ENCODE results near the gene PDE3A. TPM values are rescaled to one million over a fixed set of nuclear protein-coding genes. Genes with fewer than 3 reads are reported as not detected.

The PDE3A gene
- total RNA-seq, 1 experiment from 2014 or later = 0.12 TPM

GRCh38 chr12:20628226-20628787 lies 260.0 kb downstream of the PDE3A start:
- ATAC-seq (no peak), DNase-seq (ENCODE audit: low read depth, low spot score) (no peak)
- Histone ChIP-seq H3K4me2 (ENCODE audit: low read length) (no peak overlapping the region), H3K79me2 (ENCODE audit: insufficient read depth, low read length) (no peaks in the 10 kb centered on the region), H3K9me2 (ENCODE audit: insufficient read depth) (no peaks in the 10 kb centered on the region), H3K4me1 (ENCODE audit: control insufficient read depth in 1 of 2, insufficient read depth in 2 of 2, low read length in 2 of 2) (peaks cover 6 to 7% of the 10 kb centered on the region in 2 experiments; a peak in 3 of 4 replicates), H2AFZ (ENCODE audit: low read depth, low read length, poor library complexity, severe bottlenecking) (no peak overlapping the region), H3K27me3 (ENCODE audit: insufficient read depth, low read length) (no peaks in the 10 kb centered on the region), H3K27ac (ENCODE audit: low read depth, low read length) (no peak overlapping the region), H3K9ac (ENCODE audit: low read length) (no peak overlapping the region), H3K36me3 (ENCODE audit: control insufficient read depth in 1 of 2, insufficient read depth in 2 of 2, low read length in 2 of 2) (no peaks in the 10 kb centered on the region), H3K4me3 (replicated peaks in 1 of 2; ENCODE audit: low read depth in 1 of 2, low read length in 2 of 2) (no peak overlapping the region), H3K9me3 (ENCODE audit: control insufficient read depth in 1 of 2, insufficient read depth in 1 of 2, low read depth in 1 of 2, low read length in 2 of 2) (no peaks in the 10 kb centered on the region), H4K20me1 (ENCODE audit: insufficient read depth) (no peaks in the 10 kb centered on the region)
- CTCF ChIA-PET = no interaction called here
- no TSS peak for BruUV-seq (replicated peaks)
- intact Hi-C loops (cut with micrococcal nuclease) = no loop called here
- RAD21 ChIA-PET (ENCODE audit: low non-redundant PET in 1 of 2, low total read pairs in 2 of 2, uncharacterized antibody in 2 of 2, unreplicated experiment in 2 of 2) = interaction anchor here in 1 of 2 experiments (0.7 kb wide), 1 partner anchor 536 kb away, joined by 7 read pairs; no protein-coding TSS in a partner anchor
- no peak for TF ChIP-seq CBX3 (IDR thresholded peaks at IDR 0.05; ENCODE audit: low read depth)
- TF ChIP-seq, protein P1, sequence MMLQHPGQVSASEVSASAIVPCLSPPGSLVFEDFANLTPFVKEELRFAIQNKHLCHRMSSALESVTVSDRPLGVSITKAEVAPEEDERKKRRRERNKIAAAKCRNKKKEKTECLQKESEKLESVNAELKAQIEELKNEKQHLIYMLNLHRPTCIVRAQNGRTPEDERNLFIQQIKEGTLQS (IDR thresholded peaks at IDR 0.05) = no peak
- no peak for TF ChIP-seq FOSL1 (IDR thresholded peaks at IDR 0.05; ENCODE audit: low read depth)
- TF ChIP-seq EGR1 (IDR thresholded peaks at IDR 0.05; ENCODE audit: low read depth) = no peak
- no peak for TF ChIP-seq TCF7L2 (IDR thresholded peaks at IDR 0.05; ENCODE audit: borderline replicate concordance, extremely low read depth, insufficient read depth, insufficient read length)
- TF ChIP-seq, protein P2, sequence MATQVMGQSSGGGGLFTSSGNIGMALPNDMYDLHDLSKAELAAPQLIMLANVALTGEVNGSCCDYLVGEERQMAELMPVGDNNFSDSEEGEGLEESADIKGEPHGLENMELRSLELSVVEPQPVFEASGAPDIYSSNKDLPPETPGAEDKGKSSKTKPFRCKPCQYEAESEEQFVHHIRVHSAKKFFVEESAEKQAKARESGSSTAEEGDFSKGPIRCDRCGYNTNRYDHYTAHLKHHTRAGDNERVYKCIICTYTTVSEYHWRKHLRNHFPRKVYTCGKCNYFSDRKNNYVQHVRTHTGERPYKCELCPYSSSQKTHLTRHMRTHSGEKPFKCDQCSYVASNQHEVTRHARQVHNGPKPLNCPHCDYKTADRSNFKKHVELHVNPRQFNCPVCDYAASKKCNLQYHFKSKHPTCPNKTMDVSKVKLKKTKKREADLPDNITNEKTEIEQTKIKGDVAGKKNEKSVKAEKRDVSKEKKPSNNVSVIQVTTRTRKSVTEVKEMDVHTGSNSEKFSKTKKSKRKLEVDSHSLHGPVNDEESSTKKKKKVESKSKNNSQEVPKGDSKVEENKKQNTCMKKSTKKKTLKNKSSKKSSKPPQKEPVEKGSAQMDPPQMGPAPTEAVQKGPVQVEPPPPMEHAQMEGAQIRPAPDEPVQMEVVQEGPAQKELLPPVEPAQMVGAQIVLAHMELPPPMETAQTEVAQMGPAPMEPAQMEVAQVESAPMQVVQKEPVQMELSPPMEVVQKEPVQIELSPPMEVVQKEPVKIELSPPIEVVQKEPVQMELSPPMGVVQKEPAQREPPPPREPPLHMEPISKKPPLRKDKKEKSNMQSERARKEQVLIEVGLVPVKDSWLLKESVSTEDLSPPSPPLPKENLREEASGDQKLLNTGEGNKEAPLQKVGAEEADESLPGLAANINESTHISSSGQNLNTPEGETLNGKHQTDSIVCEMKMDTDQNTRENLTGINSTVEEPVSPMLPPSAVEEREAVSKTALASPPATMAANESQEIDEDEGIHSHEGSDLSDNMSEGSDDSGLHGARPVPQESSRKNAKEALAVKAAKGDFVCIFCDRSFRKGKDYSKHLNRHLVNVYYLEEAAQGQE (IDR thresholded peaks at IDR 0.05; ENCODE audit: low read depth) = no peak
- TF ChIP-seq JUND (IDR thresholded peaks at IDR 0.05) = no peak
- no peak for TF ChIP-seq SIN3A (IDR thresholded peaks at IDR 0.05; ENCODE audit: low read depth)
- no peak for TF ChIP-seq YY1 (IDR thresholded peaks at IDR 0.05; ENCODE audit: extremely low read depth, insufficient replicate concordance, low read depth, low read length)
- no peak for TF ChIP-seq SP1 (IDR thresholded peaks at IDR 0.05; ENCODE audit: low read depth)
- TF ChIP-seq, protein P3, sequence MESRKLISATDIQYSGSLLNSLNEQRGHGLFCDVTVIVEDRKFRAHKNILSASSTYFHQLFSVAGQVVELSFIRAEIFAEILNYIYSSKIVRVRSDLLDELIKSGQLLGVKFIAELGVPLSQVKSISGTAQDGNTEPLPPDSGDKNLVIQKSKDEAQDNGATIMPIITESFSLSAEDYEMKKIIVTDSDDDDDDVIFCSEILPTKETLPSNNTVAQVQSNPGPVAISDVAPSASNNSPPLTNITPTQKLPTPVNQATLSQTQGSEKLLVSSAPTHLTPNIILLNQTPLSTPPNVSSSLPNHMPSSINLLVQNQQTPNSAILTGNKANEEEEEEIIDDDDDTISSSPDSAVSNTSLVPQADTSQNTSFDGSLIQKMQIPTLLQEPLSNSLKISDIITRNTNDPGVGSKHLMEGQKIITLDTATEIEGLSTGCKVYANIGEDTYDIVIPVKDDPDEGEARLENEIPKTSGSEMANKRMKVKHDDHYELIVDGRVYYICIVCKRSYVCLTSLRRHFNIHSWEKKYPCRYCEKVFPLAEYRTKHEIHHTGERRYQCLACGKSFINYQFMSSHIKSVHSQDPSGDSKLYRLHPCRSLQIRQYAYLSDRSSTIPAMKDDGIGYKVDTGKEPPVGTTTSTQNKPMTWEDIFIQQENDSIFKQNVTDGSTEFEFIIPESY (IDR thresholded peaks at IDR 0.05; ENCODE audit: extremely low read depth, insufficient replicate concordance, low read length) = no peak
- no peak for TF ChIP-seq POLR2A (IDR thresholded peaks at IDR 0.05; ENCODE audit: borderline replicate concordance, extremely low read depth, insufficient read depth, insufficient read length)
- no peak for TF ChIP-seq EZH2phosphoT487 (IDR thresholded peaks at IDR 0.05; ENCODE audit: borderline replicate concordance)
- no peak for TF ChIP-seq POLR2AphosphoS5 (IDR thresholded peaks at IDR 0.05; ENCODE audit: low read depth, low read length)
- no peak for TF ChIP-seq ZFX (IDR thresholded peaks at IDR 0.05)
- TF ChIP-seq SRF (IDR thresholded peaks at IDR 0.05; ENCODE audit: low read depth) = no peak
- TF ChIP-seq, protein P4, sequence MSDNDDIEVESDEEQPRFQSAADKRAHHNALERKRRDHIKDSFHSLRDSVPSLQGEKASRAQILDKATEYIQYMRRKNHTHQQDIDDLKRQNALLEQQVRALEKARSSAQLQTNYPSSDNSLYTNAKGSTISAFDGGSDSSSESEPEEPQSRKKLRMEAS (IDR thresholded peaks at IDR 0.05) = no peak
- POLR2A ChIA-PET = no interaction called here

Data from HCT116 (cell line).